ENCODE data around the gene AOC1. TPM values are rescaled to one million over a fixed set of nuclear protein-coding genes. Genes with fewer than 3 reads are reported as not detected.

The AOC1 gene
- total and polyA plus RNA-seq, 4 donors, result 0.01 to 0.08 TPM; not detected in 2

DNA sequence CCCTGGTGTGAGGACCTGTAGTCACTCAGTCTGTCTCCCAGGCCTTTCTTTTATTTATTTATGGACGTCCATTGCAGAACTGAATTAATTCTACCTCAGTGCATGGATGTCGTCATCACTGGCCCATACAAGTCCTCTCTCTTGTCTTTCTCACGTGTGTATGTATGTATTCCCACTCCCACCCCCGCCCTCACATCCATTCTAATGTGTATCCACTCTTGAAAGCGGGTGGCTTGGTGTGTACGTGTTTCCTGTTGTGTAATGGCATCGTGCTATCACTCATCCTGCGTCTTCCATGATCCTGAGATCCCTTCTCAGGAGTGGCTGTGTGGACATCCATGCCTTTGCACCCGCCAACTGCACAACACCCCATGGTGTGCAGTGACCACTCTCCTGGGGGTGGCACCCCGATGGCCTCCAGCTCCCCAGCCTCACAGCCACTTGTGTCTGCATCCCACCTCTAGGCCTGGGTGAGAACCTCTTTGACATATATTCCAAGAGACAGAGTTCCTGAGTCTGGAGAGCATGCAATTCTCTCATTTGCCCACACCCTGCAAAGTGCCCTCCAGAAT is 3.0 kb upstream of the AOC1 start:
- no peak for TF ChIP-seq FOXA2 (IDR thresholded peaks at IDR 0.05)
- TF ChIP-seq RXRA (IDR thresholded peaks at IDR 0.05), result no peak
- TF ChIP-seq TAF1 (conservative IDR thresholded peaks at IDR 0.05), result no peak
- TF ChIP-seq, protein P1, sequence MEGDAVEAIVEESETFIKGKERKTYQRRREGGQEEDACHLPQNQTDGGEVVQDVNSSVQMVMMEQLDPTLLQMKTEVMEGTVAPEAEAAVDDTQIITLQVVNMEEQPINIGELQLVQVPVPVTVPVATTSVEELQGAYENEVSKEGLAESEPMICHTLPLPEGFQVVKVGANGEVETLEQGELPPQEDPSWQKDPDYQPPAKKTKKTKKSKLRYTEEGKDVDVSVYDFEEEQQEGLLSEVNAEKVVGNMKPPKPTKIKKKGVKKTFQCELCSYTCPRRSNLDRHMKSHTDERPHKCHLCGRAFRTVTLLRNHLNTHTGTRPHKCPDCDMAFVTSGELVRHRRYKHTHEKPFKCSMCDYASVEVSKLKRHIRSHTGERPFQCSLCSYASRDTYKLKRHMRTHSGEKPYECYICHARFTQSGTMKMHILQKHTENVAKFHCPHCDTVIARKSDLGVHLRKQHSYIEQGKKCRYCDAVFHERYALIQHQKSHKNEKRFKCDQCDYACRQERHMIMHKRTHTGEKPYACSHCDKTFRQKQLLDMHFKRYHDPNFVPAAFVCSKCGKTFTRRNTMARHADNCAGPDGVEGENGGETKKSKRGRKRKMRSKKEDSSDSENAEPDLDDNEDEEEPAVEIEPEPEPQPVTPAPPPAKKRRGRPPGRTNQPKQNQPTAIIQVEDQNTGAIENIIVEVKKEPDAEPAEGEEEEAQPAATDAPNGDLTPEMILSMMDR (IDR thresholded peaks at IDR 0.05; ENCODE audit: low read depth, low read length, missing input control), result no peak
- H3K27ac ChIP-seq (ENCODE audit: low read depth in 1 of 2, low read length in 2 of 2), result no peak overlapping the region
- no peaks in the 10 kb centered on the region for H3K27me3 ChIP-seq (ENCODE audit: control insufficient read depth in 4 of 4, insufficient read depth in 4 of 4, low read length in 3 of 4)
- no peak overlapping the region for H3K4me3 ChIP-seq (ENCODE audit: low read depth in 1 of 3, low read length in 3 of 3)
- H3K4me1 ChIP-seq (ENCODE audit: control insufficient read depth in 4 of 4, insufficient read depth in 4 of 4, low read length in 3 of 4), result no peaks in the 10 kb centered on the region
- H3K36me3 ChIP-seq (ENCODE audit: control insufficient read depth in 4 of 4, insufficient read depth in 3 of 4, low read depth in 1 of 4, low read length in 3 of 4), result no peaks in the 10 kb centered on the region
- H3K9ac ChIP-seq (ENCODE audit: low read depth in 1 of 2, low read length in 2 of 2), result no peak overlapping the region
- DNase-seq (ENCODE audit: low spot score), result peak; percentile 14
- H3K9me3 ChIP-seq (ENCODE audit: control insufficient read depth in 4 of 4, low read length in 3 of 4), result no peaks in the 10 kb centered on the region
- 83% methylated on average over 10 of the region's 10 CpGs for WGBS

DNA sequence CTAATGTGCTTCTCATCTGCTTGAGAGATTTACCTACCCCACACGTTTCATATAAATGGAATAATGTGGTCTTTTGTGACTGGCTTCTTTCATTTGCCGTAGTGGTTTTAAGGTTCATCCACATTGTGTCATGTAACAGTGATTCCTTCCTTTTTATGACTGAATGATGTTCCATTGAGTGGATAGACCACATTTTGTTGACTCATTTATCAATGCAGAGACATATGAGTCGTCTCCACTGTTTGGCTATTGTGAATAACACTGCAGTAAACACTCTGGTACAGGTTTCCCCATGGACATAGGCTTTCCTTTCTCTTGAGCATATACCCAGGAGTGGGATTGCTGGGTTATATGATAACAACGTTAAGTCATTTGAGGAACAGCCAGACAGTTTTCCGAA is 2.0 kb upstream of the AOC1 start:
- no peak overlapping the region for H3K27ac ChIP-seq (ENCODE audit: low read depth in 1 of 2, low read length in 2 of 2)
- no peak overlapping the region for H3K4me3 ChIP-seq (ENCODE audit: low read depth in 1 of 3, low read length in 3 of 3)
- H3K9me3 ChIP-seq (ENCODE audit: control insufficient read depth in 4 of 4, low read length in 3 of 4), result no peaks in the 10 kb centered on the region
- 90% methylated on average over 5 of the region's 5 CpGs for WGBS
- H3K4me1 ChIP-seq (ENCODE audit: control insufficient read depth in 4 of 4, insufficient read depth in 4 of 4, low read length in 3 of 4), result no peaks in the 10 kb centered on the region
- TF ChIP-seq NR2F2 (IDR thresholded peaks at IDR 0.05) (no peak), YY1 (IDR thresholded peaks at IDR 0.05) (no peak), RAD21 (IDR thresholded peaks at IDR 0.05) (no peak), SP1 (IDR thresholded peaks at IDR 0.05) (no peak), EGR1 (IDR thresholded peaks at IDR 0.05; ENCODE audit: low read depth in 2 of 2) (no peak), FOXA1 (IDR thresholded peaks at IDR 0.05) (no peak), TAF1 (conservative IDR thresholded peaks at IDR 0.05) (no peak)
- TF ChIP-seq, protein P2, sequence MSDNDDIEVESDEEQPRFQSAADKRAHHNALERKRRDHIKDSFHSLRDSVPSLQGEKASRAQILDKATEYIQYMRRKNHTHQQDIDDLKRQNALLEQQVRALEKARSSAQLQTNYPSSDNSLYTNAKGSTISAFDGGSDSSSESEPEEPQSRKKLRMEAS (IDR thresholded peaks at IDR 0.05), result no peak
- peak; percentile 4 for DNase-seq (ENCODE audit: low spot score)
- no peaks in the 10 kb centered on the region for H3K27me3 ChIP-seq (ENCODE audit: control insufficient read depth in 4 of 4, insufficient read depth in 4 of 4, low read length in 3 of 4)
- H3K36me3 ChIP-seq (ENCODE audit: control insufficient read depth in 4 of 4, insufficient read depth in 3 of 4, low read depth in 1 of 4, low read length in 3 of 4), result no peaks in the 10 kb centered on the region
- no peak overlapping the region for H3K9ac ChIP-seq (ENCODE audit: low read depth in 1 of 2, low read length in 2 of 2)

DNA sequence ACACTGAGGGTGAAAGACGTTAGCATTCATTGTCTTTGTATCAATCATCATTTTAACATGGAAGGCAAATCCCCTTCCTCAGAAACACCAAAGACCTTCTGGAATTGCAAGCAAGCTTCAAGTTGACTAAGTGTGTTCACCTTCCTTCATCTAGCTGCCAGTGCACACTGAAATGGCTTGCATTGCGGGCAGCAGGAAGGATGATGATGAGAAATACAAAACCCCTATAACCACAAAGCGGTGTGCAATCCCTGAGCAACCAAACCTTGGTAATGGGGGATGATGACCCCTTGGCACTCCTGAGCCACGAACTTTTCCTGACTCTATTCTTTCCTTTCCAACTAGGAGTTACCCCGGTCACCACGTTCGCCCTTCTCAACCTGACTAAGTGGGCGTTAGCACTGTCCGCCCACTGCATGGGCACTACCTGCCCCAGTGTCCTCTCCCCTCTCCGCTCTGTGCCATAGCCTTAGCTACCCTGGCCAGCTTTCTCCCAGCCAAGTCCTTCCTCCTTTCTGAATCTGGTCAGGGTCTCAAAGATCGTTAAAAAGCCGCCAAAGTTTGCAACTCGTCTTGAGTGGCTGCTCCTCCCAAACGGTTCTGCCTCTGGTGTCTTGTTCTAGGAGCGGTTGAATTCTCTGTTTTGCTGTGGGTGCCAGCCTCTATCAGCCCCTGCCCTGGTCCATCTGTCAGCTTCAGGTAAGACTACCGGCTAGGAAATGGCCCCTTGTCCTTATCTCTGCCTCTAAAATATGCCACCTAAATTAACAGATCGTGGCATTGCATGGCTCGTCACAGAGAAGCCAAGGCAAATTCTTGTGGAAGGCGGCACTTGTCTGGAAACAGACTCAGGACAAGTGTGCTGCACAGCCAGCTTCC is 586 bp upstream of the AOC1 start:
- no peaks in the 10 kb centered on the region for H3K9me3 ChIP-seq (ENCODE audit: control insufficient read depth in 4 of 4, low read length in 3 of 4)
- no peak overlapping the region for H3K4me3 ChIP-seq (ENCODE audit: low read depth in 1 of 3, low read length in 3 of 3)
- TF ChIP-seq FOXA2 (IDR thresholded peaks at IDR 0.05) (no peak), NR2F2 (IDR thresholded peaks at IDR 0.05) (no peak), JUND (IDR thresholded peaks at IDR 0.05) (no peak), YY1 (IDR thresholded peaks at IDR 0.05) (no peak), RXRA (IDR thresholded peaks at IDR 0.05) (no peak), FOXA1 (IDR thresholded peaks at IDR 0.05) (no peak), HNF4A (conservative IDR thresholded peaks at IDR 0.05) (no peak)
- TF ChIP-seq, protein P1 (IDR thresholded peaks at IDR 0.05; ENCODE audit: low read depth, low read length, missing input control), result no peak
- TF ChIP-seq, protein P3, sequence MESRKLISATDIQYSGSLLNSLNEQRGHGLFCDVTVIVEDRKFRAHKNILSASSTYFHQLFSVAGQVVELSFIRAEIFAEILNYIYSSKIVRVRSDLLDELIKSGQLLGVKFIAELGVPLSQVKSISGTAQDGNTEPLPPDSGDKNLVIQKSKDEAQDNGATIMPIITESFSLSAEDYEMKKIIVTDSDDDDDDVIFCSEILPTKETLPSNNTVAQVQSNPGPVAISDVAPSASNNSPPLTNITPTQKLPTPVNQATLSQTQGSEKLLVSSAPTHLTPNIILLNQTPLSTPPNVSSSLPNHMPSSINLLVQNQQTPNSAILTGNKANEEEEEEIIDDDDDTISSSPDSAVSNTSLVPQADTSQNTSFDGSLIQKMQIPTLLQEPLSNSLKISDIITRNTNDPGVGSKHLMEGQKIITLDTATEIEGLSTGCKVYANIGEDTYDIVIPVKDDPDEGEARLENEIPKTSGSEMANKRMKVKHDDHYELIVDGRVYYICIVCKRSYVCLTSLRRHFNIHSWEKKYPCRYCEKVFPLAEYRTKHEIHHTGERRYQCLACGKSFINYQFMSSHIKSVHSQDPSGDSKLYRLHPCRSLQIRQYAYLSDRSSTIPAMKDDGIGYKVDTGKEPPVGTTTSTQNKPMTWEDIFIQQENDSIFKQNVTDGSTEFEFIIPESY (IDR thresholded peaks at IDR 0.05), result no peak
- no peak overlapping the region for H3K27ac ChIP-seq (ENCODE audit: low read depth in 1 of 2, low read length in 2 of 2)
- H3K9ac ChIP-seq (ENCODE audit: low read depth in 1 of 2, low read length in 2 of 2), result no peak overlapping the region
- no peaks in the 10 kb centered on the region for H3K4me1 ChIP-seq (ENCODE audit: control insufficient read depth in 4 of 4, insufficient read depth in 4 of 4, low read length in 3 of 4)
- no peaks in the 10 kb centered on the region for H3K27me3 ChIP-seq (ENCODE audit: control insufficient read depth in 4 of 4, insufficient read depth in 4 of 4, low read length in 3 of 4)
- DNase-seq (ENCODE audit: low spot score), result peak; percentile 20
- WGBS, result 89% methylated on average over 19 of the region's 19 CpGs
- peaks cover 0 to 2% (median 0%) of the 10 kb centered on the region in 4 donors for H3K36me3 ChIP-seq (ENCODE audit: control insufficient read depth in 4 of 4, insufficient read depth in 3 of 4, low read depth in 1 of 4, low read length in 3 of 4)

All from liver (tissue), 9 donors.